DMS153 (cell line): ENCODE results near the gene TOB1.

Experiments
- DNase-seq: peaks from one replicate; lab custom pipeline; 2025; lab: John Stamatoyannopoulos, UW

The TOB1 gene

GRCh38 chr17:50832267-50832863, 33.8 kb downstream of the TOB1 start:
- no peak for DNase-seq

GRCh38 chr17:50831471-50831928, 34.7 kb downstream of the TOB1 start:
- no peak for DNase-seq

- DNase-seq: no peak
These were observed 35.2 kb downstream of the TOB1 start for GRCh38 chr17:50830994-50831393.

GRCh38 chr17:50830352-50830751, 35.8 kb downstream of the TOB1 start:
- no peak for DNase-seq

GRCh38 chr17:50829332-50829731, 36.8 kb downstream of the TOB1 start:
- DNase-seq: no peak

- no peak for DNase-seq
These were observed 37.5 kb downstream of the TOB1 start for GRCh38 chr17:50828508-50829170.

- no peak for DNase-seq
These were observed 41.0 kb downstream of the TOB1 start for GRCh38 chr17:50825188-50825587.

GRCh38 chr17:50824429-50824828, 41.7 kb downstream of the TOB1 start:
- no peak for DNase-seq

GRCh38 chr17:50822550-50822949, 43.6 kb downstream of the TOB1 start:
- DNase-seq: no peak

- DNase-seq: no peak
These were observed 45.5 kb downstream of the TOB1 start for GRCh38 chr17:50820651-50821050.

GRCh38 chr17:50818921-50819657, 47.1 kb downstream of the TOB1 start:
- no peak for DNase-seq

- no peak for DNase-seq
These were observed 47.9 kb downstream of the TOB1 start for GRCh38 chr17:50818261-50818660.

GRCh38 chr17:50817838-50818237, 48.3 kb downstream of the TOB1 start:
- no peak for DNase-seq

GRCh38 chr17:50816771-50817751, 49.1 kb downstream of the TOB1 start:
- DNase-seq: no peak

- DNase-seq: no peak
These were observed 49.9 kb downstream of the TOB1 start for GRCh38 chr17:50816271-50816670.

GRCh38 chr17:50815400-50815799, 50.8 kb downstream of the TOB1 start:
- DNase-seq: no peak

- no peak for DNase-seq
These were observed 52.6 kb downstream of the TOB1 start for GRCh38 chr17:50813583-50813982.
